GM23338 (cell line): ENCODE measurements around the gene GGT7.

Experiments
- CREB1 ChIP-seq: fragments of 250-450 bp; sonication (Bioruptor Pico); IDR thresholded peaks from 2 replicates; pipeline ENCODE4 v1.5.0; 2020; ENCODE audit warnings: low read depth, mild to moderate bottlenecking, moderate library complexity
- EZH2 ChIP-seq: fragments of 200-600 bp; sonication (generic); IDR thresholded peaks from one replicate; pipeline ENCODE4 v1.8.0; 2017; ENCODE audit warnings: antibody characterized with exemption, mild to moderate bottlenecking, low read depth; ENCODE audit not compliant: unreplicated experiment
- EZH2phosphoT487 ChIP-seq: fragments of 200-600 bp; sonication (generic); IDR thresholded peaks from one replicate; pipeline ENCODE4 v1.8.1; 2018; ENCODE audit warnings: antibody characterized with exemption; ENCODE audit not compliant: unreplicated experiment
- JUNB ChIP-seq: IDR thresholded peaks from one replicate; pipeline ENCODE4 v1.6.1; 2016; ENCODE audit warnings: antibody characterized with exemption; ENCODE audit not compliant: unreplicated experiment
- POLR2AphosphoS5 ChIP-seq: IDR thresholded peaks from 2 replicates; pipeline ENCODE4 v1.6.1; 2016; ENCODE audit warnings: antibody characterized with exemption, low read depth
- STAT1 ChIP-seq: IDR thresholded peaks from one replicate; pipeline ENCODE4 v1.6.1; 2016; ENCODE audit warnings: antibody characterized with exemption; ENCODE audit not compliant: unreplicated experiment
- TF ChIP-seq, protein P1 (sequence below), 2 experiments: fragments of 200-600 bp in 1 of 2; sonication (generic) in 1 of 2; conservative IDR thresholded peaks; 2 replicates each; pipeline versions ENCODE4 v1.5.1 to v1.6.1; 2016 to 2017; ENCODE audit warnings: antibody characterized with exemption in 2 of 2, low read depth in 2 of 2, mild to moderate bottlenecking in 2 of 2, moderate library complexity in 1 of 2
- TF ChIP-seq, protein P2 (sequence below): IDR thresholded peaks from one replicate; pipeline ENCODE4 v1.6.1; 2018; ENCODE audit warnings: antibody characterized with exemption; ENCODE audit not compliant: unreplicated experiment
- TF ChIP-seq, protein P3 (sequence below): fragments of 250-450 bp; sonication (Bioruptor Pico); IDR thresholded peaks from 2 replicates; pipeline ENCODE4 v1.5.0; 2020; ENCODE audit warnings: mild to moderate bottlenecking, moderate library complexity

DNA sequence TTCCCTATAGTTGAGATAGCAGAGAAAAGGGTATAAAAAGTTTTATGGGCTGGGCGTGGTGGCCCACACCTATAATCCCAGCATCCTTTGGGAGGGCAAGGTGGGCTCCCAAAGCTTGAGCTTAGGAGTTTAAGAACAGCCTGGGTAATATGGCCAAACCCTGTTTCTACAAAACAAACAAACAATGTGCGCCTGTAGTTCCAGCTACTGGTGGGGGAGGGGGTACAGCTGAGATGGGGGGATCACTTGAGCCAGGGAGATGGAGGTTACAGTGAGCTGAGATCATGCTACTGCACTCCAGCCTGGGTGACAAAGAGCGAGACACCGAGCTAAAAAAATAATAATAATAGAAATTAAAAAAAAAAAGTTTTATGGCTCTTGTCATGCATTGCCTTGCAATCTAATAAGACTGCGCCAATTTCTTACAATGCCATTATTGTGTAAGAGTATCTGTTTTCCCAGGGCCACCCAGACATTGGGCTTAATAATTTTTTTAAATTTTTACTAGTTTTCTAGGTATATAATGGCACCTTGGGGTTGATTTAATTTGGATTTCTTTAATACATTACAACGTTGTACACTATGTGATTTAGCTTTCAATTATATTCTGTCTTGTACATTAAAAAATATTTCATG is 7.7 kb upstream of the GGT7 start:
- TF ChIP-seq, protein P1, sequence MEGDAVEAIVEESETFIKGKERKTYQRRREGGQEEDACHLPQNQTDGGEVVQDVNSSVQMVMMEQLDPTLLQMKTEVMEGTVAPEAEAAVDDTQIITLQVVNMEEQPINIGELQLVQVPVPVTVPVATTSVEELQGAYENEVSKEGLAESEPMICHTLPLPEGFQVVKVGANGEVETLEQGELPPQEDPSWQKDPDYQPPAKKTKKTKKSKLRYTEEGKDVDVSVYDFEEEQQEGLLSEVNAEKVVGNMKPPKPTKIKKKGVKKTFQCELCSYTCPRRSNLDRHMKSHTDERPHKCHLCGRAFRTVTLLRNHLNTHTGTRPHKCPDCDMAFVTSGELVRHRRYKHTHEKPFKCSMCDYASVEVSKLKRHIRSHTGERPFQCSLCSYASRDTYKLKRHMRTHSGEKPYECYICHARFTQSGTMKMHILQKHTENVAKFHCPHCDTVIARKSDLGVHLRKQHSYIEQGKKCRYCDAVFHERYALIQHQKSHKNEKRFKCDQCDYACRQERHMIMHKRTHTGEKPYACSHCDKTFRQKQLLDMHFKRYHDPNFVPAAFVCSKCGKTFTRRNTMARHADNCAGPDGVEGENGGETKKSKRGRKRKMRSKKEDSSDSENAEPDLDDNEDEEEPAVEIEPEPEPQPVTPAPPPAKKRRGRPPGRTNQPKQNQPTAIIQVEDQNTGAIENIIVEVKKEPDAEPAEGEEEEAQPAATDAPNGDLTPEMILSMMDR (conservative IDR thresholded peaks at IDR 0.05; ENCODE audit: low read depth in 2 of 2) = no peak
- TF ChIP-seq, protein P2, sequence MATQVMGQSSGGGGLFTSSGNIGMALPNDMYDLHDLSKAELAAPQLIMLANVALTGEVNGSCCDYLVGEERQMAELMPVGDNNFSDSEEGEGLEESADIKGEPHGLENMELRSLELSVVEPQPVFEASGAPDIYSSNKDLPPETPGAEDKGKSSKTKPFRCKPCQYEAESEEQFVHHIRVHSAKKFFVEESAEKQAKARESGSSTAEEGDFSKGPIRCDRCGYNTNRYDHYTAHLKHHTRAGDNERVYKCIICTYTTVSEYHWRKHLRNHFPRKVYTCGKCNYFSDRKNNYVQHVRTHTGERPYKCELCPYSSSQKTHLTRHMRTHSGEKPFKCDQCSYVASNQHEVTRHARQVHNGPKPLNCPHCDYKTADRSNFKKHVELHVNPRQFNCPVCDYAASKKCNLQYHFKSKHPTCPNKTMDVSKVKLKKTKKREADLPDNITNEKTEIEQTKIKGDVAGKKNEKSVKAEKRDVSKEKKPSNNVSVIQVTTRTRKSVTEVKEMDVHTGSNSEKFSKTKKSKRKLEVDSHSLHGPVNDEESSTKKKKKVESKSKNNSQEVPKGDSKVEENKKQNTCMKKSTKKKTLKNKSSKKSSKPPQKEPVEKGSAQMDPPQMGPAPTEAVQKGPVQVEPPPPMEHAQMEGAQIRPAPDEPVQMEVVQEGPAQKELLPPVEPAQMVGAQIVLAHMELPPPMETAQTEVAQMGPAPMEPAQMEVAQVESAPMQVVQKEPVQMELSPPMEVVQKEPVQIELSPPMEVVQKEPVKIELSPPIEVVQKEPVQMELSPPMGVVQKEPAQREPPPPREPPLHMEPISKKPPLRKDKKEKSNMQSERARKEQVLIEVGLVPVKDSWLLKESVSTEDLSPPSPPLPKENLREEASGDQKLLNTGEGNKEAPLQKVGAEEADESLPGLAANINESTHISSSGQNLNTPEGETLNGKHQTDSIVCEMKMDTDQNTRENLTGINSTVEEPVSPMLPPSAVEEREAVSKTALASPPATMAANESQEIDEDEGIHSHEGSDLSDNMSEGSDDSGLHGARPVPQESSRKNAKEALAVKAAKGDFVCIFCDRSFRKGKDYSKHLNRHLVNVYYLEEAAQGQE = no peak
- no peak for TF ChIP-seq CREB1 (CRISPR knock-in tag)
- TF ChIP-seq POLR2AphosphoS5 = no peak
- TF ChIP-seq JUNB = no peak
- no peak for TF ChIP-seq EZH2phosphoT487
- no peak for TF ChIP-seq EZH2
- TF ChIP-seq, protein P3, sequence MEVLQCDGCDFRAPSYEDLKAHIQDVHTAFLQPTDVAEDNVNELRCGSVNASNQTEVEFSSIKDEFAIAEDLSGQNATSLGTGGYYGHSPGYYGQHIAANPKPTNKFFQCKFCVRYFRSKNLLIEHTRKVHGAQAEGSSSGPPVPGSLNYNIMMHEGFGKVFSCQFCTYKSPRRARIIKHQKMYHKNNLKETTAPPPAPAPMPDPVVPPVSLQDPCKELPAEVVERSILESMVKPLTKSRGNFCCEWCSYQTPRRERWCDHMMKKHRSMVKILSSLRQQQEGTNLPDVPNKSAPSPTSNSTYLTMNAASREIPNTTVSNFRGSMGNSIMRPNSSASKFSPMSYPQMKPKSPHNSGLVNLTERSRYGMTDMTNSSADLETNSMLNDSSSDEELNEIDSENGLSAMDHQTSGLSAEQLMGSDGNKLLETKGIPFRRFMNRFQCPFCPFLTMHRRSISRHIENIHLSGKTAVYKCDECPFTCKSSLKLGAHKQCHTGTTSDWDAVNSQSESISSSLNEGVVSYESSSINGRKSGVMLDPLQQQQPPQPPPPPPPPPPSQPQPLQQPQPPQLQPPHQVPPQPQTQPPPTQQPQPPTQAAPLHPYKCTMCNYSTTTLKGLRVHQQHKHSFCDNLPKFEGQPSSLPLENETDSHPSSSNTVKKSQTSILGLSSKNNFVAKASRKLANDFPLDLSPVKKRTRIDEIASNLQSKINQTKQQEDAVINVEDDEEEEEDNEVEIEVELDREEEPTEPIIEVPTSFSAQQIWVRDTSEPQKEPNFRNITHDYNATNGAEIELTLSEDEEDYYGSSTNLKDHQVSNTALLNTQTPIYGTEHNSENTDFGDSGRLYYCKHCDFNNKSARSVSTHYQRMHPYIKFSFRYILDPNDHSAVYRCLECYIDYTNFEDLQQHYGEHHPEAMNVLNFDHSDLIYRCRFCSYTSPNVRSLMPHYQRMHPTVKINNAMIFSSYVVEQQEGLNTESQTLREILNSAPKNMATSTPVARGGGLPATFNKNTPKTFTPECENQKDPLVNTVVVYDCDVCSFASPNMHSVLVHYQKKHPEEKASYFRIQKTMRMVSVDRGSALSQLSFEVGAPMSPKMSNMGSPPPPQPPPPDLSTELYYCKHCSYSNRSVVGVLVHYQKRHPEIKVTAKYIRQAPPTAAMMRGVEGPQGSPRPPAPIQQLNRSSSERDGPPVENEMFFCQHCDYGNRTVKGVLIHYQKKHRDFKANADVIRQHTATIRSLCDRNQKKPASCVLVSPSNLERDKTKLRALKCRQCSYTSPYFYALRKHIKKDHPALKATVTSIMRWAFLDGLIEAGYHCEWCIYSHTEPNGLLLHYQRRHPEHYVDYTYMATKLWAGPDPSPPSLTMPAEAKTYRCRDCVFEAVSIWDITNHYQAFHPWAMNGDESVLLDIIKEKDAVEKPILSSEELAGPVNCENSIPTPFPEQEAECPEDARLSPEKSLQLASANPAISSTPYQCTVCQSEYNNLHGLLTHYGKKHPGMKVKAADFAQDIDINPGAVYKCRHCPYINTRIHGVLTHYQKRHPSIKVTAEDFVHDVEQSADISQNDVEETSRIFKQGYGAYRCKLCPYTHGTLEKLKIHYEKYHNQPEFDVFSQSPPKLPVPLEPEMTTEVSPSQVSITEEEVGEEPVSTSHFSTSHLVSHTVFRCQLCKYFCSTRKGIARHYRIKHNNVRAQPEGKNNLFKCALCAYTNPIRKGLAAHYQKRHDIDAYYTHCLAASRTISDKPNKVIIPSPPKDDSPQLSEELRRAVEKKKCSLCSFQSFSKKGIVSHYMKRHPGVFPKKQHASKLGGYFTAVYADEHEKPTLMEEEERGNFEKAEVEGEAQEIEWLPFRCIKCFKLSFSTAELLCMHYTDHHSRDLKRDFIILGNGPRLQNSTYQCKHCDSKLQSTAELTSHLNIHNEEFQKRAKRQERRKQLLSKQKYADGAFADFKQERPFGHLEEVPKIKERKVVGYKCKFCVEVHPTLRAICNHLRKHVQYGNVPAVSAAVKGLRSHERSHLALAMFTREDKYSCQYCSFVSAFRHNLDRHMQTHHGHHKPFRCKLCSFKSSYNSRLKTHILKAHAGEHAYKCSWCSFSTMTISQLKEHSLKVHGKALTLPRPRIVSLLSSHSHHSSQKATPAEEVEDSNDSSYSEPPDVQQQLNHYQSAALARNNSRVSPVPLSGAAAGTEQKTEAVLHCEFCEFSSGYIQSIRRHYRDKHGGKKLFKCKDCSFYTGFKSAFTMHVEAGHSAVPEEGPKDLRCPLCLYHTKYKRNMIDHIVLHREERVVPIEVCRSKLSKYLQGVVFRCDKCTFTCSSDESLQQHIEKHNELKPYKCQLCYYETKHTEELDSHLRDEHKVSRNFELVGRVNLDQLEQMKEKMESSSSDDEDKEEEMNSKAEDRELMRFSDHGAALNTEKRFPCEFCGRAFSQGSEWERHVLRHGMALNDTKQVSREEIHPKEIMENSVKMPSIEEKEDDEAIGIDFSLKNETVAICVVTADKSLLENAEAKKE (CRISPR knock-in tag) = no peak
- TF ChIP-seq STAT1 = no peak
